Anterior cingulate cortex (tissue), 58 donors: Measurements from ENCODE around the gene LYST.
"Not testable (repeated sequence)": the region's sequence is repeated elsewhere in the genome, so short reads cannot be mapped to it uniquely, and the experiment has no call there.

Source experiments
- DNase-seq, 58 donors: peaks; one replicate each; lab custom pipeline; 2025; lab: John Stamatoyannopoulos, UW

LYST gene

GRCh38 chr1:235644693-235645305, 221.9 kb downstream of the LYST start:
- no peak for DNase-seq

- DNase-seq: no peak
Measured at GRCh38 chr1:235643837-235644692, 222.6 kb downstream of the LYST start.

DNA sequence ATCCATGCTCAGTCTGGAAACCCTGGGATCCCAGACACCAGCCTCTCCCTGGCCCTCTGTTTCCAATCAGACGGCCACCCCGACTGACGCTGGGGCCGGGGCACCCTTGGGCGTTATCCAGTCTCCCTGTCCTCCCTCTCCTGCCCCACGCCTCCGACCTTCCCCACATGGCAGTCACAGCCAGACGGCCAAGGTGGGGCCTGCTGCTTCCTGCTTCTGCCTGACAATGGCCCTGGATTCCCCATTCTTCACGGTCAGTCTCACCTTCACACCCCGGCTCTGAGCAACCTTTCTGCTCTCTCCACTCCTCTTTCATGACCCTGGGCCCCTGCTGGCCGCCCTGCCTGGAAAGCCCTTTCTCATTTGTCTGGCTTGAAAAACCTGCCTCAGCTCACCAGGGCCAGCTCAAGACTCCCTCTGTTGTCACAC, 223.7 kb downstream of the LYST start:
- DNase-seq: no peak

DNA sequence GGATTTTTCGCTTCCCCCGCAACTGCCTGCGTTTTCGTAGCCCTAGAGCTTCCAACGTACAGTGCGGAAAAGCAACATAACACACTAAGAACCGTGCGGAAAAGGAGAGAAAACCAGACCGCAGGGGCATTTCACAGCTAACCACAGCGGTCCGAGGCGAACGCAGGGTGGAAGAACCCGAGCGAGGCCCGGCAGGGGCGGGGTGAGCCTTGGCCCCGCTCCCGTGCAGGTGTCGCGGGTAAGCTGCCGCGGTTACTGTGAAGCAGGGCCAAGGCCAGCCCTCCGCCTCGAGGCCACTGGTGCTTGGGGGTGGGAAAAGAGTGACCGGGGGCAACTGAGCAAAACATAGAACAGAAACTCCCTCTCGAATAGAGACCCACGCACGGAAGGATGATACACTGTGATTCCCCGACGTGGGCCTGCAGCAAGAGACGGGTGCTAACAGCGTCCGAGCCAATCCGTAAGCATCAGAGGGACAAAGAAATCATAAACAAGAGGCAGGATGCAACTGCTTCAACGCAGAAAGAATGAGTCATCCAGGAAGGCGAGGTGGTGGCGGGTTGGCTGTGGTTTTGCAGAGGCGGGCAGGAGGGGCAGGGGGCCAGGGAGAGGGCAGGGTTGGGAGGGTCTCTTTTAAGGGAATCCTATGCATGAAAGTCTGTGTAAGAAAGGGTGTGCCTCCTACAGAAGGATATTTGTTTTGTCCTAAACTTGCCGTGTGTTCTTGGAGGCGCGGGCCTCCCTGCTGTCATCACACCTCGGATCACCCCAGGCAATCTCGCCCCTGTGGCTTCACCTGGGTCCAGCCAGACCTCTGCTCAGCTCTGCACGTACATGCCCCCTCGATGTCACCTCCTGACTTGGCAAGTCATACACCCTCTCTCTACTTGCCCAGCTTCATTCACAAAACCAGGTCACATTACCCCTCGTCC, 224.4 kb downstream of the LYST start:
- DNase-seq: no peak

DNA sequence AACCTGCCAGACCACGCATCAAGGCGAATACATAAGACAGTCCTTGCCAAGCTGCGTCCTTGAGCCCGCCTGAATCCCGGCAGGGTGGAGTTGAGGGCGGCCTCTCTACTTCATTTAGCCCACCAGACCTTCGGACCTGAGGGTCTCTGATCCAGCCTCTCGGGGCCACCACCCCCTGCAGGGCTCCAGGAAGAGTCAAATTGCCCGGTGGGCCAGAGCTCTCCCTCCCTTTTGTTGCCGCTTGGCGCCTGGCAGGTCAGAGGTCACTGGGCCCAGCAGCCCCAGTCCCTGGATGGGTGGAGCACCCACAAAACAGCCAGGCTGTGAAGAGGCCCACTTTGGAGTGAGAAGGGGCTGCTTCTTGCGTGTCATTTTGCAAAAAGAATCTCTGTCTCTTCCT, 226.1 kb downstream of the LYST start:
- no peak for DNase-seq

- no peak for DNase-seq
Measured at GRCh38 chr1:235639226-235640205, 227.2 kb downstream of the LYST start.

GRCh38 chr1:235638612-235639011, 228.1 kb downstream of the LYST start:
- not testable (repeated sequence) for DNase-seq

DNA sequence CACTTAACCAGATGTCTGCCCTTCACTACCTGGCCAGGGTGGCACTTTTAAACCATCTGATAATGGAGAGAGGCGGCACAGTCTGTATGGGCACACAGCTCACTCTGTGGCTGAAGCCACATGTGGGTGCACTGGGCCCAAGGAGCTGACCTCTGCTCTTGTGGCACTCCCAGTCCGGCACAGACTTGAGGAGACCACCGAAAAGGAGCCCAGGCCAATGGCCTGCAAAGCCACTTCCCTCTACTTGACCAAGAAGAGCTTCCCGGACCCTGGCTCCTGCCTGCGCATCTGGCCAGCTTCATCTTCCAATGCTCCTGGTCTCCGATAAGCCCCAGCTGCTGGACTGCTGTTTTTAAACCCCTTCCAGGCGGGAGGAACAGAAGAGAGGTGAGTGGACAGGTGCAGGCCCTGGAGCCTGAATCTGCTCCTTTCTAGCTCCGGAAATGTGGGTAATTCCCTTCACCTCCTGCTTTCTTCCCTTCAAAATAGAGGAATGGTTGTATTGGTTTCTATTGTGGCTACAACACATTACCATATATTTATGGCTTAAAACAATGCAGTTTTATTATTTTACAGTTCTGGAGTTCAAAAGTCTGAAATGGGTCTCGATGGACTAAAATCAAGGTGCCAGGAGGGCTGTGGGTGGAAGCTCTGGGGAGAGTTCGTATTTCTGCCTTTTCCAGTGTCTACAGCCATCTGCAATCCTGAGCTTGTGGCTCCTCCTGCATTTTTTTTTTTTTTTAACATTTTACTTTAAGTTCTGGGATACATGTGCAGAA, 228.8 kb downstream of the LYST start:
- DNase-seq: no peak

DNA sequence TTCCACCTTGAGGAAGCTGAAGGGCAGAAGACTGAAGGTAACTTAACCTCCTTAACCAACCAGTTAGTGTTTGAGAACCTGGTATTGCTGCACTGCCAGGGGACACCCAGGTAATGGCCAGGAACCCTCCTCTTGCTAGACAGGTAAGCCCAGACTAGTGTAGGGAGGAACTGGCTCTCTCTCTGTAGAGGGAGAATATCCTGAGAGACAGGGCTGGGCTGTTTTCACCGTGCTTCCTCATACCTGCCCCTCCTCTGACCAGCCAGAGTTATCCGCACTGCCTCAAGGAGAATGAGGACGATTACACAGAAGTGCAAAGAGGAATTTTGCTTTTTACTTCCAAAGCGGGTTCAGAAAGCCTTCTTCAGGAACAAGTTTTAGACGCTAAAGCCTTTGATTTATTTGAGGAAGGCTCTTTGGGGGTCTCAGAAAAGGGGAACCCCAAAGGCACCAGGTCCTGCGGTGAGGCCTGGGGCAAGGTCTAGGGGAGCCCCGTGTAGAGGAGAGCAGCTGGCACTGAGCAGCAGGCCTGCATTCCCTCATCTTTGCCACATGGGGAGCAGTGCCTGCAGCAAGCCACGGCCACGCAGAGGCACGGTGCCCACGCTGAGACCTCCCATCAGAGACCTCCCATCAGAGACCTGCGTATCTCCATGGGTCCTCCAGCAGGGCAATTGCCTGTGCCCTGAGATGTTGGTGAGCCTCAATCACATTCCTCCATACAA, 230.6 kb downstream of the LYST start:
- no peak for DNase-seq

DNA sequence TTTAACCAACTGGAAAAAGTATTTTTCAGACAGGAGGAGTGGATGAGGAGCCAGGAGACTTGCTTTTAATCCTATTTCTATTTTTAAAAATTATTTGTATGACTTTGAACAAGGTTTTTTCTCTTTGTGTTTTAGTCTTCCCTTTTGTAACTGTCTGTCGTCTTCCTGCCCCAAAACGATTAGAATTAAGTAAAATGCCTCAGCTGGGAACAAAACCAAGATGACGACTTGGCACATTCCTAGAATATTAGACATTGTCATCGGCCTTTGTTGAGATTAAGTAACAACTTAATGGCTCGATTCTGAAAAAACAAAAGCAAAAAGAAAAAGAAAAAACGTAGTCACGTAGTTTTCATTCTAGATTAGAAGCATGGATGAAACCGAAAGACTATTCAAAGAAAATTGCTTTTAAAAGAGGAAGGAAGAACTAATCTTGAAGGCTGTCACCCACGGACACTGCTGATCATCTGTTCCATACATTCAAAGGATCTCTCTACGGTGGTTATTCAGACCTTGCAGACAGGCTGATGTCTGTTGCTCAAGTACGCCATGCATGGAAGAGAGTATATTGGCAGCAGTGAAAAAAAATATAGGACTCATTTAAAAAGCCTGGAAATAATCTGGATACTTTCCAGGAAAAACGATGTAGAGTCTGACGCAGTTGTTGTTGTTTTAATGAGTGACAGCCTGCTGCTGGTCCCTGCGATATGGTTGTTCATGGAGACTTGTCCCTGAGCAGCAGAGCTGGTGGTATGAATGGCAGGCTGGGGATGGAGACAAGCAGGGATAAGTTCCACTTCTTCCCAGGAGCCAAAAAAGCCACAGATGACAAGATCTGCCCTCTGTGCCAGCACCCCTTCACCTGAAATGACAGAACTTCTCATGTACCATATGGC, 234.0 kb downstream of the LYST start:
- no peak for DNase-seq

DNA sequence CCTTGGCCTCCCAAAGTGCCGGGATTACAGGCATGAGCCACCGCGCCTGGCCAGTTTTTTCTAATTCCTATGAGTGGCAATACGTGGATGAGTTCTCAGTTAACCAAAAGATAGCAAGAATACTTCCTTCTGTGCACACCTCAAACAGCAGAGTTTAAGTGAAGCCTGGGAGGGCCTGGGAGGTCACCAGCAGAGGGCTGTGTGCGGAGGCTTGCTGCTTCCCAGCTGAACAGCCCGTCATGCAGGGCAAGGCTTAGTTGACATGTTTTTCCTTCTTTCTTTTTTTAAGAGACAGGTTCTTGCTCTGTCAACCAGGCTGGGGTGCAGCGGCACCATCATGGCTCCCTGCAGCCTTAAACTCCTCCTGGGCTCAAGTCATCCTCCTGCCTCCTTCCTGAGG, 234.9 kb downstream of the LYST start:
- no peak for DNase-seq

- DNase-seq: no peak
Measured at GRCh38 chr1:235628316-235629005, 238.2 kb downstream of the LYST start.

DNA sequence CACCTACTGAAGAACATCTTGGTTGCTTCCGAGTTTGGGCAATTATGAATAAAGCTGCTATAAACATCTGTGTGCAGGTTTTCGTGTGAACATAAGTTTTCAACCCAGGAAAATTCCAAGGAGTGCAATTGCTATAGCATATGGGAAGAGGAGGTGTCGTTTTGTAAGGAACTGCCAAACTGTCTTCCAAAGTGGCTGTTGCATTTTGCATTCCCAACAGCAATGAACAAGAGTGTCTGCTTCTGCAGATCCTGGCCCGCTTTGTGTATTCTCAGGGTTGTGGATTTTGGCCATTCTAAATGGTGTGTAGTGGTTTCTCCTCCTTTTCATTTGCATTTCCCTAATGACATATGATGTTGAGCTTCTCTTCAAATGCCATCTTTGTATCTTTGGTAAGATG, 240.9 kb downstream of the LYST start:
- DNase-seq: peak in 3 of 58 donors; percentile 4 to 52 (median 24)

DNA sequence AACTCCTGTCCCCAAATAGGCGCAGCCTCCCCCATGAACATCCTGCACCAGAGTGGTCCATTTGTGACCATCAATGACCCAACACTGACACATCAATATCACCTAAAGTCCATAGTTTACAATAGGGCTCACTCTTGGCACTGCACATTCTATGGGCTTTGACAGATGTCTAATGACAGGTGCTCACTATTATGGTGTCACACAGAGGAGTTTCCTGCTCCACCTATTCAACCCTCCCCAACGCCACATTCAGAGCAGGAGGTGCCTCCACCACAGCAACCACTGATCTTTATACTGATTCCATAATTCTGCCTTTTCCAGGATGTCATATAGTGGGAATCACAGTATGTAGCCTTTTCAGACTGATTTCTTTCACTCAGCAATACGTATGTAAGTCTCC, 241.4 kb downstream of the LYST start:
- DNase-seq: no peak

DNA sequence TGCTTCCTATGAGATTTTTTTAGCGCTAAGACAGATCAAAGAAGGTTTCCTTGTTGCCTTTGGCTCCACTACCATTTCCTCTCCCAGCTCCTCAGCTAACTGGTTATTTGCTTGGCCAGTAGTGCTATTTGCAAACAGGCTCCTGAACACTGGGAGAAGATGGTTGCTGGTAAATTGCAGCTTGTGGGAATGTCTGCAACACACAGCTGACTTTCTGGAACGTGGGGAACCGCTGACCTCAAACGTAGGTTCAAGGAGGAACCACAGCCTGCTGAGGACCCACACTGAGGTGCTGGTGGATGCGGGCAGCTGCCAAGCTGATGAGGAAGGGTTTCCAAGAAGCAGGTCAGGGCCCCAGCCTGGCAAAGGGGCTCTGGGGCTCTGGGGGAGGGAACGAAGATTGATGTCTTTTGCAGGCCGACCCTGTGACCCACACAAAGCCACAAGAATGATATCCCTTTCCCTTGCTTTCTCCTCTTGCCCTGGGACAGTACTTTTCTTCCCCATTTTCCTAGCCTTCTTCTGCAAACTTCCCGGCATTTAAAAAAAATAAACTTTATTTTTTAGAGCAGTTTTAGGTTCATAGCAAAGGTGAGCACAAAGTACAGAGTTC, 241.9 kb downstream of the LYST start:
- no peak for DNase-seq
